ENCODE data around the gene ZNFX1.

ZNFX1 gene

DNA sequence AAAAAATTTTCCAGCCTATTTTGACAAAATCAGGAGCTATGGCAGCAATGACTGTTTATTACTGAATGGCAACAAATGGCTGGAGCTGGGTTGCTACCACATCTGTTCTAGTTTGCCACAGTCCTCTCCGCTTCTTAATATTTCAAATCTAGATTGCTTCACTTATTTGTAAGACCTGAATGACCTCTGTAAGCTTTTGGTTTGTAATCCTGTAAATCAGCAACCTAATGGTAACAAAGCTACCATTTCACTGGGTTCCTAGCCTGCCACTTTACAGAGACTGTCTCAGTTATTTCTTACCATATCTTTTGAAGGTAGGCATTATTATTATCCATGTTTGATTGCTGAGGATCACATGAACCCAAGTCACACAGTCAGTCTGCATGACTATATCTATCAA is 15.4 kb downstream of the ZNFX1 start:
- H3K36me3 ChIP-seq (ENCODE audit: insufficient read depth, low read length): peaks cover 84% of the 10 kb centered on the region
- no peak overlapping the region for H3K4me3 ChIP-seq (ENCODE audit: low read length)
- H3K27me3 ChIP-seq (ENCODE audit: insufficient read depth, low read length): no peaks in the 10 kb centered on the region
- H3K9ac ChIP-seq (ENCODE audit: low read depth, low read length): no peak overlapping the region
- no peaks in the 10 kb centered on the region for H3K4me1 ChIP-seq (ENCODE audit: insufficient read depth, low read length)
- WGBS: 100% methylated on average over 1 of the region's 1 CpG
- H3K27ac ChIP-seq (ENCODE audit: low read depth, low read length): no peak overlapping the region
- no peaks in the 10 kb centered on the region for H3K9me3 ChIP-seq (ENCODE audit: insufficient read depth, low read depth, low read length)

GRCh38 chr20:49261173-49261572 is 16.7 kb downstream of the ZNFX1 start:
- Histone ChIP-seq H3K27me3 (ENCODE audit: insufficient read depth, low read length) (no peaks in the 10 kb centered on the region), H3K9me3 (ENCODE audit: insufficient read depth, low read depth, low read length) (no peaks in the 10 kb centered on the region), H3K4me1 (ENCODE audit: insufficient read depth, low read length) (no peaks in the 10 kb centered on the region), H3K36me3 (ENCODE audit: insufficient read depth, low read length) (peaks cover 90% of the 10 kb centered on the region), H3K27ac (ENCODE audit: low read depth, low read length) (no peak overlapping the region), H3K9ac (ENCODE audit: low read depth, low read length) (no peak overlapping the region), H3K4me3 (ENCODE audit: low read length) (no peak overlapping the region)
- WGBS: 95% methylated on average over 3 of the region's 3 CpGs

- no peaks in the 10 kb centered on the region for H3K9me3 ChIP-seq (ENCODE audit: insufficient read depth, low read depth, low read length)
- no peaks in the 10 kb centered on the region for H3K4me1 ChIP-seq (ENCODE audit: insufficient read depth, low read length)
- no peak overlapping the region for H3K4me3 ChIP-seq (ENCODE audit: low read length)
- no peak overlapping the region for H3K9ac ChIP-seq (ENCODE audit: low read depth, low read length)
- H3K27me3 ChIP-seq (ENCODE audit: insufficient read depth, low read length): no peaks in the 10 kb centered on the region
- WGBS: 100% methylated on average over 4 of the region's 4 CpGs
- H3K36me3 ChIP-seq (ENCODE audit: insufficient read depth, low read length): peaks cover 90% of the 10 kb centered on the region
- no peak overlapping the region for H3K27ac ChIP-seq (ENCODE audit: low read depth, low read length)
These were observed 17.6 kb downstream of the ZNFX1 start for GRCh38 chr20:49260218-49260617.

- 100% methylated on average over 2 of the region's 2 CpGs for WGBS
- Histone ChIP-seq H3K27me3 (ENCODE audit: insufficient read depth, low read length) (no peaks in the 10 kb centered on the region), H3K27ac (ENCODE audit: low read depth, low read length) (no peak overlapping the region), H3K4me3 (ENCODE audit: low read length) (no peak overlapping the region), H3K9ac (ENCODE audit: low read depth, low read length) (no peak overlapping the region), H3K4me1 (ENCODE audit: insufficient read depth, low read length) (no peaks in the 10 kb centered on the region), H3K36me3 (ENCODE audit: insufficient read depth, low read length) (peaks cover 88% of the 10 kb centered on the region), H3K9me3 (ENCODE audit: insufficient read depth, low read depth, low read length) (no peaks in the 10 kb centered on the region)
These were observed 18.1 kb downstream of the ZNFX1 start for GRCh38 chr20:49259799-49260198.

DNA sequence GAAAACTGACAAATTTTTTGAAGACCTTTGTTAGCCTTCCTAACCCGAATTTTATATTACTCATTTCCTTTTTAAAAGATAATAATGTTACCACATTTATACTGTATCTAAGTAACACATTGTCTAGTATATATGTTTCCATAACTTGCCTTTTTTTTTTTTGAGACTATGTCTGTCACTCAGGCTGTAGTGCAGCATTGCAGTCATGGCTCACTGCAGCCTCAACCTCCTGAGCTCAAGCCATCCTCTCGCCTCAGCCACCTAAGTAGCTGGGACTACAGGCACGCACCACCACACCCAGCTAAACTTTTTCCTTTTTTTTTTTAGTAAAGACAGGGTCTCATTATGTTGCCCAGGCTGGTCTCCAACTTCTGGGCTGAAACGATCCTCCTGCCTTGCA is 18.6 kb downstream of the ZNFX1 start:
- Histone ChIP-seq H3K4me3 (ENCODE audit: low read length) (no peak overlapping the region), H3K9ac (ENCODE audit: low read depth, low read length) (no peak overlapping the region), H3K4me1 (ENCODE audit: insufficient read depth, low read length) (no peaks in the 10 kb centered on the region), H3K27me3 (ENCODE audit: insufficient read depth, low read length) (no peaks in the 10 kb centered on the region), H3K36me3 (ENCODE audit: insufficient read depth, low read length) (peaks cover 88% of the 10 kb centered on the region), H3K27ac (ENCODE audit: low read depth, low read length) (no peak overlapping the region), H3K9me3 (ENCODE audit: insufficient read depth, low read depth, low read length) (no peaks in the 10 kb centered on the region)
- WGBS: 63% methylated on average over 3 of the region's 4 CpGs

DNA sequence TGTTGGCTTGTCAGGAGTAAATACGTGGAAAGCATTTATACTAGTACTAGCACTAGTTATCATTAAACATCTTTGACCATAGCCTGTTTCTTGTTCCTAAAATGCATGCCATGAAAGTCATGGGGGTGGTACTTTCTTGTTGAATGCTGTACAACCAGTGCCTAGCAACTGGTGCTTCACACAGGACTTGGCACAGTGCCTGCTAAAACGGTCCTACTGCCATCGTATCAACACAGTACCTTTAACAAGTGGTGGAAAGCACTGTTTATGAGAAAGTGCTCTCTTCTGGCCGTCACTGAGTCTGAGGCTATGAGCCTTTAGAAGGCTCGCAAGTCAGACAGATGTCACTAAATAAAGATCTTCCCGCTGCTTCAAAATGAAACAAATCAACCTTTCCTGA is 21.6 kb downstream of the ZNFX1 start:
- Histone ChIP-seq H3K36me3 (ENCODE audit: insufficient read depth, low read length) (peaks cover 88% of the 10 kb centered on the region), H3K27me3 (ENCODE audit: insufficient read depth, low read length) (no peaks in the 10 kb centered on the region), H3K9ac (ENCODE audit: low read depth, low read length) (no peak overlapping the region), H3K4me3 (ENCODE audit: low read length) (no peak overlapping the region), H3K27ac (ENCODE audit: low read depth, low read length) (no peak overlapping the region), H3K9me3 (ENCODE audit: insufficient read depth, low read depth, low read length) (no peaks in the 10 kb centered on the region), H3K4me1 (ENCODE audit: insufficient read depth, low read length) (no peaks in the 10 kb centered on the region)
- WGBS: over 99% methylated on average over 5 of the region's 6 CpGs

DNA sequence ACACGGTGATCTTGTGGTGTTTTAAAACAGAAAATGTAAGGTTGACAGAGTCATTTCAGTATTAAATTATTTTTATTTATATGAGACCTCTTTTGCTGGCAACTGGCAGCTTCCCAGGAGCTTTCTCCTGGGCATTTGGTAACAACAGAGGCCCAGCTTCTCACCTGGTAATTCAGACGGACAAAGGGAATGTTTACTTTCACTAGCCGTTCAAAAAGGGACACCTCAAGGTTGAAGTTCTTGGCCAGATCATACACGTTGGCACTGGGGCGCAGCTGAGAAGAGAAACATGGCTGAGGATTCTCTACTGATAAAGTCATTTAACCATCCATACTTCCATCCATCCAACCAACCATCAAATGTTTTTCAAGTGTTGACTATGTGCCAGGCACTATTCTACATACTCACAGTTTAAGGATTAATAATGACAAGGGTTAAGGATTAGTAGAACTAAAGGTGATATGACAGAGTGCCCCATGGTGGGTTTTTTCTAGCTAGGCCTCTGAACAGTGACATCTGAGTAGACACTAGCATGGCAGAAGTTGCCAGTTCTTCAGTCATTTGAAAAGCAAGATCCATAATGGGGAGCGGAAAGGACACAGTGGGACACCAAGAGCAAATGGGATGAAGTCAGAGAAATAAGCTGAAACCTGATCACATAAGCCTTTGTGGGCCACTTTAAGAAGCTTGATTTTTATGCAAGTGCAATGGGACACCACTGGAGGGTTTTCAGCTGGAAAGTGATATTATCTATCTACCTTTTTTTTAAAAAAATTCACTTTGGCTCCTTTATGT is 25.1 kb downstream of the ZNFX1 start:
- Histone ChIP-seq H3K4me1 (ENCODE audit: insufficient read depth, low read length) (no peaks in the 10 kb centered on the region), H3K9me3 (ENCODE audit: insufficient read depth, low read depth, low read length) (no peaks in the 10 kb centered on the region), H3K9ac (ENCODE audit: low read depth, low read length) (no peak overlapping the region), H3K27me3 (ENCODE audit: insufficient read depth, low read length) (no peaks in the 10 kb centered on the region), H3K36me3 (ENCODE audit: insufficient read depth, low read length) (peaks cover 93% of the 10 kb centered on the region), H3K27ac (ENCODE audit: low read depth, low read length) (no peak overlapping the region), H3K4me3 (ENCODE audit: low read length) (no peak overlapping the region)
- WGBS: 96% methylated on average over 5 of the region's 6 CpGs

GRCh38 chr20:49248879-49249665 is 28.8 kb downstream of the ZNFX1 start:
- Histone ChIP-seq H3K9me3 (ENCODE audit: insufficient read depth, low read depth, low read length) (no peaks in the 10 kb centered on the region), H3K27me3 (ENCODE audit: insufficient read depth, low read length) (no peaks in the 10 kb centered on the region), H3K4me1 (ENCODE audit: insufficient read depth, low read length) (no peaks in the 10 kb centered on the region), H3K4me3 (ENCODE audit: low read length) (no peak overlapping the region), H3K9ac (ENCODE audit: low read depth, low read length) (no peak overlapping the region), H3K36me3 (ENCODE audit: insufficient read depth, low read length) (peaks cover 93% of the 10 kb centered on the region), H3K27ac (ENCODE audit: low read depth, low read length) (no peak overlapping the region)
- 95% methylated on average over 18 of the region's 18 CpGs for WGBS

- Histone ChIP-seq H3K9ac (ENCODE audit: low read depth, low read length) (no peak overlapping the region), H3K36me3 (ENCODE audit: insufficient read depth, low read length) (peaks cover 93% of the 10 kb centered on the region), H3K27me3 (ENCODE audit: insufficient read depth, low read length) (no peaks in the 10 kb centered on the region), H3K4me3 (ENCODE audit: low read length) (no peak overlapping the region), H3K27ac (ENCODE audit: low read depth, low read length) (no peak overlapping the region), H3K4me1 (ENCODE audit: insufficient read depth, low read length) (no peaks in the 10 kb centered on the region), H3K9me3 (ENCODE audit: insufficient read depth, low read depth, low read length) (no peaks in the 10 kb centered on the region)
- 97% methylated on average over 10 of the region's 10 CpGs for WGBS
These were observed 29.6 kb downstream of the ZNFX1 start for GRCh38 chr20:49248301-49248700.

DNA sequence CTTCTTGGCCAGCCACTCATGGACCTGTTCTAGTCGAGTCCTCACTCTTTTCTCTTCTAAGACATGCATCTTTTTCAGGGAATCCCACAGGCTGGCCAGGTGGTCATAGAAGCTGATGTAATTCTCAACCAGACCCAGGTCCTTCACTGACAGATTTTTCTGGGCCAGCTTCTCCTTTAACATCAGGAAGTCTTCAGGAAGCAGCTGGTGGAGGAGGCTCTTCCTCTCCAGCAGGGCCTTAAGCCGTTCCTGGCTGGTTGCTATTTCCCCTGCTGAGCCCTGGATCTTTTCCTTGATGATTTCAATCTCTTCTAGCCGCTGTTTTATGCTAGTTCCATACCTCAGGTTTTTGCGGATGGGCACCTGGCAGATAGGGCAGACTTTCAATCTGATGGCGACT is 30.1 kb downstream of the ZNFX1 start:
- no peak overlapping the region for H3K27ac ChIP-seq (ENCODE audit: low read depth, low read length)
- WGBS: 93% methylated on average over 5 of the region's 5 CpGs
- H3K36me3 ChIP-seq (ENCODE audit: insufficient read depth, low read length): peaks cover 93% of the 10 kb centered on the region
- no peak overlapping the region for H3K4me3 ChIP-seq (ENCODE audit: low read length)
- no peaks in the 10 kb centered on the region for H3K9me3 ChIP-seq (ENCODE audit: insufficient read depth, low read depth, low read length)
- no peaks in the 10 kb centered on the region for H3K4me1 ChIP-seq (ENCODE audit: insufficient read depth, low read length)
- no peaks in the 10 kb centered on the region for H3K27me3 ChIP-seq (ENCODE audit: insufficient read depth, low read length)
- H3K9ac ChIP-seq (ENCODE audit: low read depth, low read length): no peak overlapping the region

- Histone ChIP-seq H3K27ac (ENCODE audit: low read depth, low read length) (no peak overlapping the region), H3K9me3 (ENCODE audit: insufficient read depth, low read depth, low read length) (no peaks in the 10 kb centered on the region), H3K9ac (ENCODE audit: low read depth, low read length) (no peak overlapping the region), H3K4me3 (ENCODE audit: low read length) (no peak overlapping the region), H3K4me1 (ENCODE audit: insufficient read depth, low read length) (no peaks in the 10 kb centered on the region), H3K36me3 (ENCODE audit: insufficient read depth, low read length) (peaks cover 93% of the 10 kb centered on the region), H3K27me3 (ENCODE audit: insufficient read depth, low read length) (no peaks in the 10 kb centered on the region)
- 96% methylated on average over 8 of the region's 8 CpGs for WGBS
These were observed 30.6 kb downstream of the ZNFX1 start for GRCh38 chr20:49247169-49247723.

Data from HUES64 (cell line).